SU-DHL-6 (cell line): ENCODE data around the gene PHF21B.

Experiments used
- CTCF ChIP-seq: fragments of 200-600 bp; sonication (generic); IDR thresholded peaks from one replicate; pipeline ENCODE4 v1.5.1; 2017; ENCODE audit warnings: antibody characterized with exemption, mild to moderate bottlenecking, low read length, moderate library complexity; ENCODE audit not compliant: insufficient read depth, poor library complexity, severe bottlenecking
- EZH2phosphoT487 ChIP-seq: fragments of 200-600 bp; sonication (generic), shearing (Covaris generic); conservative IDR thresholded peaks from 2 replicates; pipeline ENCODE4 v1.6.1; 2018; ENCODE audit warnings: mild to moderate bottlenecking, antibody characterized with exemption, low read length, moderate library complexity, mixed read lengths

GRCh38 chr22:44876921-44877320 lies 132.9 kb downstream of the PHF21B start:
- TF ChIP-seq CTCF, result no peak
- TF ChIP-seq EZH2phosphoT487, result no peak
